HG02763 (cell line): ENCODE results near the gene NFILZ.

Source experiments
- ATAC-seq: cut with Tn5 transposase; IDR thresholded peaks from one replicate; pipeline ENCODE4 v1.9.1; 2021; ENCODE audit warnings: mild to moderate bottlenecking, moderate library complexity; ENCODE audit not compliant: unreplicated experiment

NFILZ gene

DNA sequence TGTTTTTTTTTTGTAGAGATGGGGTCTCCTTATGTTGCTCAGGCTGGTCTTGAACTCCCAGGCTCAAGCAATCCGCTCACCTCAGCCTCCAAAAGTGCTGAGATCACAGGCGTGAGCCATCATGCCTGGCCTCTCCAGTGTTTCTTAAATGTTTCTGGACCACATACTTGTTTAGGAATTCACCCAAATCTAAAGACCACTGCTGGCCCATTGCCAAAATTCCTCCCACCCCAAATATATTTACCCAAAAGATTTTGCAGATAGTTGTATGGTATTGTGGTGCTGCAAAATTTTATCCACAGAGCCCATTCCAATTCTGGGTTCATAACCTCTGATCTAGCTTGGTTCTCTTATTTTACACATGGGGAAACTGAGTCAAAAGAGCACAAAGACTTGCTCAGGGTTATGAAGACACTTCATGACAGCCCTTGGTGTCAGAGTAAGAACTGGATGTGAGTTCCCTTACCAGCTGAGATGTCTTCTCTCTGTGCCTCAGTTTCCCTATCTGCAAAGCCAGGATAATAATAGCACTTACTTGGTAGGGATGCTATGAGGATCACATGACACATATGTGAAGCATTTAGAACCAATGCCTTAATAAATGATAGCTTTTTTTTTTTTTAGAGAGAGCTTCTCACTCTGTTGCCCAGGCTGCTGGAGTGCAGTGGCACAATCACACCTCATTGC is 10.9 kb downstream of the NFILZ start:
- ATAC-seq, result no peak

DNA sequence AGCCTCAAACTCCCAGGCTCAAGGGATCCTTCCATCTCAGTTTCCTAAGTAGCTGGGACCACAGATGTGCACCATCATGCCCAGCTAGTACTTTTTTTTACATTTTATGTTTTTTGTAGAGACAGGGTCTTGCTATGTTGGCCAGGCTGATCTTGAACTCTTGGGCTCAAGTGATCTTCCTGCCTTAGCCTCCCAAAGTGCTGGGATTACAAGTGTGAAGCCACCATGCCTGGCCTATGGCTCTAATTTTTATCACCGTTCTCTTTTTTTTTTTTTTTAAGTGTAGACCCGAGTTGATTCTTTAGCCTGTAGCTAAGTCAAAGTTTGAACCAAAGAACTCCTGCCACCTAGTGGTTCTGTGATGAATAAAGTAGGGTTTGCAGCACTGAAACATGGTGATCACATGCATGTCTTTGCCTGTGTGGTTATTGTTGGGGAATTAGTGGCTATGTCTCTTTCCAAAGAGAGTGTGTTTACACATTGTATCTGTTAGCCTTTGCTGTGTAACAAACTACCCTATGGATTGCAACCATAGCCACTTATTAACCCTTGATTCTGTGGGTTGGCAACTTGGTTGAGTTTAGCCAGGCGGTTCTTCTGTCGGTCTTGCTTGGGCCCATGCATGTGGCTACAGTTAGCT is 11.6 kb downstream of the NFILZ start:
- ATAC-seq, result no peak

DNA sequence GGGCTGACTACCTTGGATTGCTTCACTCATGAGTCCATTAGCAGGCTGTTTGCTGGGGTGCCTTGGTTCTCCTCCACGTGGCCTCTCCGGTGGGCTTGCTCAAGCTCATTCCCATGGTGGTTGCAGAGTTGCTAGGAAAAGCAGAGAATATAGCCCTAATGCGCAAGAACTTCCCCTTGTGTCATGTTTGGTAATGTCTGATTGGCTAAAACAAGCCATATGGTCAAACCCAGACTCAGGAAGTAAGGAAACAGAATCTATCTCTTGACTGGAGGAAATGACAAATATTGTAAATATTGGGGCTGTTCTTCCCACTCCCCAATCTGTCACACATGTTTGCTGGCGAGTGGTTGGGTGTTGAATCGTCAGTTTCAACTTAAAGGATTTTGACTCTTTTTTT is 12.1 kb downstream of the NFILZ start:
- no peak for ATAC-seq

DNA sequence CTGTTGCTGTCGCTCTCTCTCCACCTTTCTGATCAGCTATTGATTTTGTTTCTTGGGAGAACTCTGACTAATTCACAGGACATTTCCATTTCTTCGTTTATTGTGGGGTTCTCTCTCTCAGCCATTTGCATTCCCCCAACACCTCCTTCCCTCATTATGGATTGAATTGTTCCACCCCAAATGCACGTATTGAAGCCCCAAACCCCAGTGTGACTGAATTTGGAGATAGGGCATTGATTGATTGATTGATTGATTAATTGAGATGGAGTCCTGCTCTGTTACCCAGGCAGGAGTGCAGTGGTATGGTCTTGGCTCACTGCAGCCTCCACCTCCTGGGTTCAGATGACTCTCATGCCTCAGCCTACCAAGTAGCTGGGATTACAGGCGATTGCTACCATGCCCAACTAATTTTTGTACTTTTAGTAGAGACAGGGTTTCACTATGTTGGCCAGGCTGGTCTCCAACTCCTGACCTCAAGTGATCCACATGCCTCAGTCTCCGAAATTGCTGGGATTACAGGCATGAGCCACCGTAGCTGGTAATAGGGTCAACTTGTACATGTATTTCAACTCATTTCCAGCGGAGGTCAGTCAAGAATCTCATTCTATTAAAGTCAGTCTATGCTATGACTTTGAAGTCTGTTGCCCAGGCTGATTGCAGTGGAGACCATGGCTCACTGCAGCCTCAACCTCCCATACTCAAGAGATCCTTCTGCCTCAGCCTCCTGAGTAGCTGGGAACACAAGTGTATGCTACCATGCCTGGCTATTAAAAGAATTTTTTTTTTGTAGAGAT is 13.6 kb downstream of the NFILZ start:
- ATAC-seq, result no peak

DNA sequence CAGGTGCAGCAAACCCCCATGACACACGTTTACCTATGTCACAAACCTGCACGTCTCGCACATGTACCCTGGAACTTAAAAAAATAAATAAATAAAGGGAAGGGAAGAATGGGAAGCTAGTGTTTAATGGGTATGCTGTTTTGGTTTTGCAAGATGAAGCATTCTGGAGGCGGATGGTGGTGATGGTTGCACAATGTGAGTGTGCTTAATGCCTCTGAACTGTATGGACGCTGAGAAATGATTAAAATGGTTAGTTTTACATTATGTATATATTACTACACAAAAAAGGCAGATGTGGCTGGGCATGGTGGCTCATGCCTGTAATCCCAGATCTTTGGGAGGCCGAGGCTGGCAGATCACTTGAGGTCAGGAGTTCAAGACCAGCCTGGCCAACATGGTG is 17.8 kb downstream of the NFILZ start:
- no peak for ATAC-seq

DNA sequence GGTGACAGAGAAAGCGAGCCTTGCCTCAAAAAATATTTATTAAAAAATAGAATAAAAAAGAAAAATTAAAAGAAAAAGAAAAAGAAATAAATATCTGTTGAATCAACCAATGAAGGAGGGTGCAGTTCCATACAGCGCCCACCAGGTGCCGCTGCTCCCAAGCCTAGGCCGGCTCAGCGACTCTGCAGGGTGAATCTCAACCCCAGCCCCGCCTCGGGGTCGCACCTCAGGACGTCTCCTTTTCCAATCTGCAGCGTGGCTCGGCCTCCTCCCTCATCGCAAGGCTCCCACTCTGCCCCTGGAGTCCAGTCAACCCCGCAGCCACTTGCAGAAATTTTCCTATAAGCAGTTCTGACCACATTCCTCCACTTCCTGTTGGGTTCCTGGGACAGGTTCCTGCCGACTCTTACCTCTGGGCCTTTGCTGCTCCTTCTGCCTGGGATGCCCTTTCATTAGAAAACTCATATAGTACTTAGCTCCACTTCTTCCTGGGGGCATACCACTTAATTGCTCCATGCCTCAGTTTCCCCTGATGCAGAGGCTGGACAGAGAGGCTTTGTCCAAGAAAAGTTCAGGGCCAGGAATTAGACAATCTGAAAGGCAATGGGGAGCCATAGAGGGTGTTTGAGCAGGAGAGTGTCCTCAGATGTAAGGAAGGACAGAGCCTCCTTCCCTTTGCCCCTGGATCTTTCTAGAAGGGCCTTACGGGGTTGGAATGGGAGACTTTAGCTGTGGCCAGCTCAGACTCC is 24.3 kb downstream of the NFILZ start:
- ATAC-seq, result no peak

DNA sequence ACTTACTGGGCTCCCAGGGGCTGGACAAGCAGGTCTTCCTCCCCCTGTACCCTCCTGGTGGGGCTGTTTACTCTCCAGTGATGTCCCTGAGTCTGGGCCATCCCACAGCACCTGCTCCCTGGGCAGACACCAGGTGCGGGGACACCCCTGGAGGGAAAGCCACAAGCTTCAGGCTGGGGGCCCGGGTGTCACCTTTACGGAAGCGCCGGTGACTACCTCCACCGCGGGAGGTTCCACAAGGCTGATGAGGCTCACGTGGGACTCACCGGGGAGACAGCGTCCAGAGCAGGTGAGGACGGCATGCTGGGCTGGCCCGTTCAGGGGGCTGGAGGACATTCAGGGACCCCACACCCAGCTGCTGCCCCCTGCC is 24.9 kb downstream of the NFILZ start:
- no peak for ATAC-seq

DNA sequence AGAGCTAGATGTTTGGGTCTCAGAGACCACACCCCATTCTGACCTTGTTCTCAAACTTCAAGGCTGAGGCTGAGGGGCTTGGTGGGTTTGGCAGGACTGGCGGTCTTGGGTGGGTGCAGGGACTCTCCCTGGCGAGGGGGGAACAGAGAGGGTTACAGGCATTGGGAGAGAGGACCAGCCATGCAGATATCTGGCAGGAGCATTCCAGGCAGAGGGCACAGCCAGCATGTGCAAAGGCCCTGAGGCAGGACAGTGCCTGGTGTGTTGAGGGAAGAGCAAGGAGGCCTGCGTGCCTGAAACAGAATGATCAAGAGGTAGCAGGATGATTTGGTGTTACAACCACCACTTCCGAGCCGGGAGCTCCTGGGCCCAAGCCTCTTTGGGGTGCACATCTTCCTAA is 27.4 kb downstream of the NFILZ start:
- ATAC-seq, result no peak

DNA sequence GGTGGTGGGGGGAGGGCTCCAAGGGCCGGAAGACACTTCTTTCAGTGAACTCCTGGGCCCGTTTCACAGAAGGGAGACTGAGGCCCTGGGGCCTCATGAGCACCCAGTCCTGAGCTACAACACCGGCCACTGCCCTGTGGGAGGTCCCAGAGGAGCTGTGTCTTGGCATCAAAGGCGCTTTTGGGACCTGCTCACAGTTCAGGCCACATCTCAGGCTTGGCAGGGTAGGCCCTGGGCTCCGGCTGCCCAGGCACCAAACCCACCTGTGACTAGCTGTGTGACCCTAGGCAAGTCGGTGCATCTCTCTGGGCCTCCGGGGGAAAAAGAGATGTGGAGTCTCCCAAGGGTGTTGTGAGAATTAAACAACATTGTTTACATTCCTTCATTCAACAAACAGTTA is 29.5 kb downstream of the NFILZ start:
- ATAC-seq, result no peak

DNA sequence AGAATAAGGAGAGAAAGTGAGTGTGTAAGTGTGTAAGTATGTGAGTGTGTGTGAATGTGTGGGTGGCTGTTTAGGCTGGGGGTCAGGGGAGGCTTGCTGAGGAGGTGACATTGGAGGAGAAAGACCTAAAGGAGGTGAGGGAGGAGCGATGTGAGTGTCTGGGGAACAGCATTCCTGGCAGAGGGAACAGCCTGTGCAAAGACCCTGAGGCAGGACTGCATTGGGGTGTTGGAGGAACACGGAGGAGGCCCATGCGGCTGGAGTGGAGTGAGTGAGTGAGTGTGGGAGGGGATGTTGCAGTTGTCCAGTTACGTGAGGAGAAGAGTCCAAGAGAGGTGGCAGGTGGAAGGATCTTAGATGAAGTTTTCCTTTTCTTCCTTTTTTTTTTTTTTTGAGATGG is 31.8 kb downstream of the NFILZ start:
- ATAC-seq, result no peak

DNA sequence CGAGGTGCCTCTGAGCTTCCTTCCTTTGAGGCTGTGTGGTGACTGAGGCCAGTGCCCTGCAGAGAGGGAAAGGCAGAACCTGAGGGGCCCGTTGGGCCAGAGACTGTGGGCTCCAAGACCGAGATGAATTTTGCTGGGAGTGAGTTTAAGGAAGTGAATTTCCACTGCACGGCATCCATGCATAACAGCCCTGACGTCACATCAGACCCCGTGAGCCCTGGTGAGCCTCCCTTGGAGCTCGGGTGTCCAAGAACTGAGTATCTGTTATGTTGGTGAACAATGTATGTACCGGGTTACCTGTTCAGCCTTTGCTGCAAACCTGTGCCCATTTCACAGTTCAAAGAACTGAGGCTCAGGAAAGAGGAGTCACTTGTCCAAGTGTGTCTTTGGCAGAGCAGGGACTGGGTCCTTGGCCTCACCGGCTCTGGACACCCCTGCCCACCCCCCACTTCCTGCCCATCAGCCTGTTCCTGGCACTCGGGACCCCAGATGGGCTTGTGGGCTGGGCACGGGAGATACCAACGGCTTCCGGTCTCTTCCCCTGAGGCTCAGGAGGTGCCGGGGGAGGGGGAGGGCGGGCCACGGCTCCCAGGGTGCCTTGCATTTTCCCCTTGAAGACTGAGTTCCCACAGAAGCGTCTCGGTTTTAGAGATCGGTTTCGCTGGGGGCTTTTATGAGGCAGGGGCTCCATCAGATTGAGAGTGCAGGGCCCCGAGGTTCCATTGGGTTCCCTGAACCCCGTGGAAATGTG is 33.7 kb downstream of the NFILZ start:
- no peak for ATAC-seq

DNA sequence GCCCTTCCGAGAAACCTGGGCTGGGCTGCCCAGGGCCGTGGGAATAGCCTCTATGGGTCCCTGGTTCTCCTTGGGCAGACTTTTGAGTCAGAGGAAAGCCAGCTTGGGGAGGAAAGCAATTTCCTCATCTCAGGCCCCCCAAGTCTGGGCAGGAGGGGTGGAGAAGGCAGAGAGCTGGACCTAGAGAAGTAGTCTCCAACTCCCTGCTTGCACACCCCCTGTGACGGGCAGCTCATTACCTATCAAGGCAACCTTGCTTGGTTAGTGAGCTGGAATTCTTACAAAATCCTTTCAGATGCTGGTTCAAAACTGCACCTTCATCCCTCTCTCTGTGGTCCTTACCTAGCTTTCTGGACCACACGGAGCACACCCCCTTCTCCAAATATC is 34.2 kb downstream of the NFILZ start:
- ATAC-seq, result no peak

DNA sequence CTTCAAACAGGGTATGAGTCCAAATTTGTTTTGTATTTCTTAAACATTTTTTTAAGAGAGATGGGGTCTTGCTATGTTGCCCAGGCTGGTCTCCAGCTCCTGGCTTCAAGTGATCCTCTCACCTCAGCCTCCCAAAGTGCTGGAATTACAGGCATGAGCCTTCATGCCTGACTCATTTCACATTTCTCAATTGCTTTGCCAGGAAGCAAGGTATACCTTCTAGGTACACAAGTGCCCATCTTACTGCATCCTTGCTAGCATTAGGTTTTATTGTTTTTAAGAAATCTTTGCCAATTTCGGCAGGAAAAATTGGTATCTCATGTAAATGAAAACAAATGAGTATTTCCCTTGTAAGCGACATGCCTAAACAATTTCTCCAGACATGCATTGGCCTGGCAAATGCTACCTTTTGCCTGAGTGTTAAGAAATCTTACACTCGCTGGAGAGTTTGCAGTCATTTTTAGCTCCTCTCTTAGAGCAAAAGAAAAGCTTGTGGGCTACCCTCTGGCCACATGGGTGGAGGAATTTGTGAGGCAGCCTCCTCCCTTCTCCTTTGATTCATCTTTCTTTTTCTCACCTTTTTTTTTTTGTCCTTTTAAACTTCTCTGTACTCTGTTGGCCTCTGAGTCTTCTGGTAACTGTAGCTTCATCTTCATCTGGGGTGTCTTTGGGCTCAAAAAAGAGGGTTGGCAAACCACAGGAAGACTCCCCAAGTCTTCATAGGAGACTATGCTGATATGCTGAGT is 35.2 kb downstream of the NFILZ start:
- ATAC-seq, result no peak

DNA sequence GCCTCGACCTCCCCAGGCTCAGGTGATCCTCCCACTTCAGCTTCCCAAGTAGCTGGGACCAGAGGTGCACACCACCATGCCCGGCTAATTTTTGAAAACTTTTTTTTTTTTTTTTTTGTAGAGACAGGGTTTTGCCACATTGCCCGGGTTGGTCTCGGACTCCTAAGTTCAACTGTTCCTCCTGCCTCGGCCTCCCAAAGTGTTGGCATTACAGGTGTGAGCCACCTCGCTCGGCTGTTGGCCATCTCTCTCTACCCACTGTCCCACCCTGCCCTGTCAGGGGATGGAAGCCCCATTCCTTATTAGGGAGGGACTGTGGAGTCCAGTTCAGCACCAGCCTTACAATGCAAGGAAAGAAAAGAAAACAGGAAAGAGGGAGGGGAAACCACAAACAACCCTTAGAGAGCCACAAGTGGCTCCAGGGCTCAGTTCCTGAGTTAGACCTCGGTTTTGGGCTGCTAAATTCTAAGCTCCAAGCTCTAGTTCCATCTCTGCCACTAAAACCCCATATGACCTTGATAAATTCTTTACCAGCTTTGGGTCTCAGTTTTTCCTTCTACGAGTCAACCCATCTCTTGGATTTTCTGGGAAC is 36.5 kb downstream of the NFILZ start:
- no peak for ATAC-seq

DNA sequence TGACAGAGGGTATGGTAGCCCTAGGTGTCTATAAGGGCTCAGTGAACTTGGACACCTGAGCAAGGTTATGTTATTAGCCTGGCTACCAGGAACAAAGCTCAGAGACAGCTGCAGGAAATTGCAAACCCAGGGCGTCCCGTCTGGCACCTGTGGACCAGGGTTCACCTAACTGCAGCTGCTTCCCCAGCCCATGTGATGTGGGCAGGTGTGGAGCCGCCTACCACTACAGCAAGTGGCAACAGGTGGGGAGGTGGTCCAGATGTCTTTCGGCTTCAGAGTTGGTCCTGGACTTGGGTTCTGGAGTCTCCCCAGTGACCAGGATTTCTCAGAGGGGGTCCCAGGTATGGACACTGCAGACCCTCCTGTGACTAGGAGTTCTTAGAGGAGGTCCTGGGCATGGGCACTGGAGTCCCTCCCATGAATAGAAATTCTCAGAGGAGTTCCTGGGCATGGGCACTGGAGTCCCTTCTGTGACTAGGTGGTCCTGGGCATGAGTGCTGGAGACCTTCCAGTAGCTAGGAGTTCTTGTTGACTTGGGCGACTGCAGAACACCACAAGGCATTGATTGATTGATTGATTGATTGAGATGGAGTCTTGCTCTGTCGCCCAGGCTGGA is 43.0 kb downstream of the NFILZ start:
- ATAC-seq, result no peak

DNA sequence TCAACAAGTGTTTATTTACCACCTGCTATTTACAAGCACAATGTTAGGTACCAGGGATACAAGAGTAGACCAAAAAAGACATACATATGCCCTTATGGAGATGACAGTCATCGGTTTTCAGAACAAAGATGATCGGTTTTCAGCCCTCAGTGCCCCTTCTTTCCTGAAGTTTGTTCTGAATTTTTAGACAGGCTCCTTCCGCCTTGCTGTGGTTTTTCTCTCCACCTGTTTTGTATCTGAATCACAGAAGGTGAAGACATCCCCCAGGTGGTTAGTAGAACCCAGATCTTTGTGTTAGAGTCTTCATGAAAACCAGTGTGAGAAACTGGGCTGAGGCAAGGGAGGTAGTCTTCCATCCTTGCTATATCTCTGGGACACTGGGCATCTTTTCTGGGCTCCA is 44.6 kb downstream of the NFILZ start:
- ATAC-seq, result no peak

DNA sequence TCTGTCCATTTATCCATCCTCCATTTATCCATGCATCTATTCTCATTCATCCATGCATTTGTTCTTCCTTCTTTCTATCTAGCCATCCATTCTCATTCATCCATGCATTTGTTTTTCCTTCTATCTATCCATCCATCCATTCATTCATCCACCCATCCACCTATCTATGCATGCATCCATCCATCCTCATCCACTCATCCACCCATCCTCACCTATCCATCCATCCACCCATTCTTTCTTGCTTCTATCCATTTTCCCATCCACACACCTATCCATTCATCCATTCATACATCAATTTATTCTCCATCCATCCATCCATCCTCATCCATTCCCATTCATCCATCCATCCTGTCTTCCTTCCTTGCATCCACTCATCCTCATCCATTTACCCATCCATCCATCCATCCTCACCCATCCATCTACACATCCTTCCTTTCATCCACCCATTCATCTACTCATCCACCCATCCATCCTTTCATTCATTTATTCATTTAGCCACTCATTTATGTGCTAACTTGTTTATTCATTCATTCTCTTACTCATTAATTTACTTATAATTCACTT is 47.9 kb downstream of the NFILZ start:
- ATAC-seq, result no peak
